ENCODE results near the gene MRPL54. TPM values are rescaled to one million over a fixed set of nuclear protein-coding genes. Genes with fewer than 3 reads are reported as not detected.

The MRPL54 gene
- total RNA-seq, 1 donor from 2014 or later = 34.4 TPM

DNA sequence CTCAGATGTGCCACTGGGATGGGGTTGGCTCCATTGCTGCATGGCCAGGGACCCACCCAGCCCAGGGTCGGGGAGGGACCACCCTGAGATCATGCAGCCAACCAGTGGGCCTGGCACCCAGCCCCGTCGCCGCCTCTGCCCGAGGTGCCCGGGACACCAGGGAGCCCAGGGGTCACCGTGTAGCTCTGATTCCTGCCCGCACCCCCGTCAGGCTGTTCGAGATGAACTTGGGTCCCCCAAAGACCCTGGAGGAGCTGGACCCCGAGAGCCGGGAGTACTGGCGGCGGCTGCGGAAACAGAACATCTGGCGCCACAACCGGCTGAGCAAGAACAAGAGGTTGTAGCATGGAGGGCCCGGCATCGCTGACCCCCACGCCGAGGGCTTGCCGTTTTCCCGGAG is 4.6 kb downstream of the MRPL54 start:
- H3K27me3 ChIP-seq (ENCODE audit: control insufficient read depth in 3 of 3, insufficient read depth in 3 of 3, low read length in 3 of 3) = peaks cover 6 to 13% (median 11%) of the 10 kb centered on the region in 3 donors
- no peak overlapping the region for H3K27ac ChIP-seq (ENCODE audit: low read depth, low read length)
- H3K9ac ChIP-seq (ENCODE audit: low read depth in 1 of 3, low read length in 3 of 3) = no peak overlapping the region
- peaks cover 0 to 12% (median 0%) of the 10 kb centered on the region in 3 donors for H3K4me1 ChIP-seq (ENCODE audit: control insufficient read depth in 3 of 3, insufficient read depth in 3 of 3, low read length in 3 of 3)
- peaks cover 20 to 22% (median 22%) of the 10 kb centered on the region in 3 donors for H3K36me3 ChIP-seq (ENCODE audit: control insufficient read depth in 3 of 3, insufficient read depth in 3 of 3, low read length in 3 of 3)
- H3K4me3 ChIP-seq (ENCODE audit: low read length in 3 of 3) = no peak overlapping the region
- no peaks in the 10 kb centered on the region for H3K9me3 ChIP-seq (ENCODE audit: control insufficient read depth in 3 of 3, low read length in 3 of 3)

DNA sequence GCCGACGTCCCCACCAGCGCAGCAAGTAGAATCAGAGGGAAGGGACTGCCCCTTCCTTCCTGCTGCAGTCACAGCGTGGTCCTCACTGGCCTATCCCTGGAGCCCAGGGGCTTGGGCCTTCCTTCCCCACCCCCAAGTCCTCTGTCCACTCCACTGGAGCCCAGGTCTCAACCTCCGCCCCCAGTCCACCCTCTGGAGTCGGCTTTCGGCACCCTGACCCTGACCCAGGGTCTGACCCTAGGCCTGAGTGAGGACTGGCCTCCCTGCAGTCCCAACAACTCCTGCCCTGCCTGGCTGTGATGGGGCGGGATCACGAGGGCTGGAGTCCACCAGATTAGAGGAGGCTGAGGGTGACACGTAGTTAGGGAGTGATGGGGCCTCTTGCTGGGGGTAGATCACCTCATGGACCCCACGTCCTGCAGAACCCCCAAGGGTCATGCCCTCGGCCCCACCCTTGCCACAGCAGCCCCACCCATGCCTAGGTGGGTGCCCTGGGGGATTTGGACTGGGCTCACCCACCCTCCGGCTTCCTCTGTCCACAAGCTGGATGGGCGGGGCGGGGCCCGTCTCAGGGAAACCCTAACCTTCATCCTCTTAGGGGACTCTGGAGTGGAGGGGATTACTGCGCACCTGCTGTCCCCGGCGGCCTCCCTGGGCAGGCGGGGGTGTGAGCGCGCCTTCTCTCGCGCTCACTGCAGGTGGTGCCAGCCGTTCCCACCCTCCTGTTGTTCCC is 5.7 kb downstream of the MRPL54 start:
- H3K4me1 ChIP-seq (ENCODE audit: control insufficient read depth in 3 of 3, insufficient read depth in 3 of 3, low read length in 3 of 3) = peaks cover 0 to 9% (median 0%) of the 10 kb centered on the region in 3 donors
- no peak overlapping the region for H3K9ac ChIP-seq (ENCODE audit: low read depth in 1 of 3, low read length in 3 of 3)
- H3K27ac ChIP-seq (ENCODE audit: low read depth, low read length) = no peak overlapping the region
- H3K4me3 ChIP-seq (ENCODE audit: low read length in 3 of 3) = no peak overlapping the region
- H3K36me3 ChIP-seq (ENCODE audit: control insufficient read depth in 3 of 3, insufficient read depth in 3 of 3, low read length in 3 of 3) = peaks cover 20 to 22% (median 22%) of the 10 kb centered on the region in 3 donors
- no peaks in the 10 kb centered on the region for H3K9me3 ChIP-seq (ENCODE audit: control insufficient read depth in 3 of 3, low read length in 3 of 3)
- peaks cover 6 to 13% (median 11%) of the 10 kb centered on the region in 3 donors for H3K27me3 ChIP-seq (ENCODE audit: control insufficient read depth in 3 of 3, insufficient read depth in 3 of 3, low read length in 3 of 3)

DNA sequence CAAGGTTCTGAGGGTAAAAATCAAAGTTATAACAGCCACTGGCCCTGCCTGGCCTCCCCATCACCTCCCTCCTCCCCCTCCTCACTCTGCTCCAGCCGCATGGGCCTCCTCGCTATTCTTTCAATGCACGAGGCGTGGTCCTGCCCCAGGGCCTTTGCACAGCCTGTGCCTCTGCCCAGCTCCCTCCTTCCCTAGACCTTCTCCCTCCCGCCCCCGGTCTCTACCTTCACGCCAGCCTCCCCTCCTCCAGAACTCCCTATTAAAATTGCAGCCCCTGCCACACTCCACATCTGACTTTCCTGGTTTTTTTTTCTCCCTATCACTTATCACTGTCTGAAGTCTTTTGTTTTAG is 6.2 kb downstream of the MRPL54 start:
- Histone ChIP-seq H3K9ac (ENCODE audit: low read depth in 1 of 3, low read length in 3 of 3) (no peak overlapping the region), H3K36me3 (ENCODE audit: control insufficient read depth in 3 of 3, insufficient read depth in 3 of 3, low read length in 3 of 3) (peaks cover 20 to 22% (median 22%) of the 10 kb centered on the region in 3 donors), H3K4me1 (ENCODE audit: control insufficient read depth in 3 of 3, insufficient read depth in 3 of 3, low read length in 3 of 3) (peaks cover 0 to 5% (median 0%) of the 10 kb centered on the region in 3 donors), H3K9me3 (ENCODE audit: control insufficient read depth in 3 of 3, low read length in 3 of 3) (no peaks in the 10 kb centered on the region), H3K4me3 (ENCODE audit: low read length in 3 of 3) (no peak overlapping the region), H3K27me3 (ENCODE audit: control insufficient read depth in 3 of 3, insufficient read depth in 3 of 3, low read length in 3 of 3) (peaks cover 6 to 13% (median 11%) of the 10 kb centered on the region in 3 donors), H3K27ac (ENCODE audit: low read depth, low read length) (no peak overlapping the region)

DNA sequence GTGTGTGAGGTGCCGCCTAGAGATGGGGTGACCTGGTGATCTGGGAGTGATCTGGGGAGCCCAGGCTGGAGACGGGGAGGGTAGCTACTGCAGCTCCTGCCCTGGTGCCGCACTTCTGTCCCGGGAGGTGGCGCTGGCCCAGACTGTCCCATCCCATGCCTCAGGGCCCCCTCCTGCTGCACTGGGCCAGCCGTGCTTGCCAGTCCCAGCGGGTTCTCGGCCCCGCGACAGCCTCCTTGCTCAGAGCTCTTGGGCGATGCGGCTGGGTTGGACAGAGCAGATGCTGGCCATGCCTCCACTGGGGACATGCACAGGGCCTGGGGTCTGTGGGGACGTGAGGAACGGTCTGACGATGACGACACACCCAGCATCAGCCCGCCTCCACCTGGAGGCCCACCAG is 7.0 kb downstream of the MRPL54 start:
- Histone ChIP-seq H3K27ac (ENCODE audit: low read depth, low read length) (no peak overlapping the region), H3K4me3 (ENCODE audit: low read length in 3 of 3) (no peak overlapping the region), H3K36me3 (ENCODE audit: control insufficient read depth in 3 of 3, insufficient read depth in 3 of 3, low read length in 3 of 3) (peaks cover 20 to 22% (median 22%) of the 10 kb centered on the region in 3 donors), H3K9me3 (ENCODE audit: control insufficient read depth in 3 of 3, low read length in 3 of 3) (no peaks in the 10 kb centered on the region), H3K4me1 (ENCODE audit: control insufficient read depth in 3 of 3, insufficient read depth in 3 of 3, low read length in 3 of 3) (peaks cover 0 to 5% (median 0%) of the 10 kb centered on the region in 3 donors), H3K27me3 (ENCODE audit: control insufficient read depth in 3 of 3, insufficient read depth in 3 of 3, low read length in 3 of 3) (peaks cover 6 to 13% (median 11%) of the 10 kb centered on the region in 3 donors), H3K9ac (ENCODE audit: low read depth in 1 of 3, low read length in 3 of 3) (no peak overlapping the region)

DNA sequence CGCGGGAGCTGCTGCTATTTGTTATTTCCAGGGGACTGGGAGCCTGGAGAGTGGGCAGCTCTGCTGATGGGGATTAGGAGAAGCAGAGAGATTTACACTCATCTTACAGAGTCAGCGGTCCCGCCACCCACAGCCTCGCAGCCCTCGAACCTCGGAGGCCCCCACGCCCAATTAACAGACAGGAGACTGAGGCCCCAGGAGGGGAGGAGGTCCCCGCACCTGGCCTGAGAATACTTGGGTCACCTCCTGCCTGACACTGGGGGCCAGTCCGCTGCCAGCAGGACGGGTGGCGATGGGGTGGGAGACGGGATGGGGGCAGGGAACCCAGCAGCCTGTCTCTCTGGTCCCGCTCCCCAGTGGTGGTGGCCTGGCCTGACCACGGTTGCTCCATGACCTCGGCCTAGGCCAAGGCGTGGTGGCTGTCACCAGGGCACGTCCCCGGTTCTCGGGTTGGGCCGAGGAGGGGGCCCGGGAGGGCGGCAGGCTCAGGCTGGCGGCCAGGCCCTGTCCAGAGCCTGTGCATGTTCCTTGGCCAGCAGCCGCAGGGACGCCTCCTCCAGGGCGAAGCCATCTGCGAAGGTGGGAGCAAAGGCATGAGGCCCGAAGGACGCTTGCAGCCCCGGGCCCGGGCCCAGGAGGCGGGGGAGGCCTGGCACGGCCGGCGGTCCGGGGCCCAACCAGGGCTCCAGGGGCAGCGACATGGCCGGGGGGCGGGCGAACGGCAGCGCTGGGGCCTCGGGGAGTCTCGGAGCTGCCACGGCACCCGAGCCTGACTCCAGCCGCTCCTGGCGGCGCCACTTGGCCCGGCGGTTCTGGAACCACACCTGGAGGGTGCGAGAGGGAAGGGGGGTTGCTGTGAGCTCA is 7.9 kb downstream of the MRPL54 start:
- H3K9me3 ChIP-seq (ENCODE audit: control insufficient read depth in 3 of 3, low read length in 3 of 3) = no peaks in the 10 kb centered on the region
- peaks cover 6 to 13% (median 11%) of the 10 kb centered on the region in 3 donors for H3K27me3 ChIP-seq (ENCODE audit: control insufficient read depth in 3 of 3, insufficient read depth in 3 of 3, low read length in 3 of 3)
- H3K4me3 ChIP-seq (ENCODE audit: low read length in 3 of 3) = no peak overlapping the region
- H3K27ac ChIP-seq (ENCODE audit: low read depth, low read length) = no peak overlapping the region
- H3K4me1 ChIP-seq (ENCODE audit: control insufficient read depth in 3 of 3, insufficient read depth in 3 of 3, low read length in 3 of 3) = peaks cover 0 to 5% (median 0%) of the 10 kb centered on the region in 3 donors
- H3K36me3 ChIP-seq (ENCODE audit: control insufficient read depth in 3 of 3, insufficient read depth in 3 of 3, low read length in 3 of 3) = peaks cover 17 to 18% (median 18%) of the 10 kb centered on the region in 3 donors
- no peak overlapping the region for H3K9ac ChIP-seq (ENCODE audit: low read depth in 1 of 3, low read length in 3 of 3)

DNA sequence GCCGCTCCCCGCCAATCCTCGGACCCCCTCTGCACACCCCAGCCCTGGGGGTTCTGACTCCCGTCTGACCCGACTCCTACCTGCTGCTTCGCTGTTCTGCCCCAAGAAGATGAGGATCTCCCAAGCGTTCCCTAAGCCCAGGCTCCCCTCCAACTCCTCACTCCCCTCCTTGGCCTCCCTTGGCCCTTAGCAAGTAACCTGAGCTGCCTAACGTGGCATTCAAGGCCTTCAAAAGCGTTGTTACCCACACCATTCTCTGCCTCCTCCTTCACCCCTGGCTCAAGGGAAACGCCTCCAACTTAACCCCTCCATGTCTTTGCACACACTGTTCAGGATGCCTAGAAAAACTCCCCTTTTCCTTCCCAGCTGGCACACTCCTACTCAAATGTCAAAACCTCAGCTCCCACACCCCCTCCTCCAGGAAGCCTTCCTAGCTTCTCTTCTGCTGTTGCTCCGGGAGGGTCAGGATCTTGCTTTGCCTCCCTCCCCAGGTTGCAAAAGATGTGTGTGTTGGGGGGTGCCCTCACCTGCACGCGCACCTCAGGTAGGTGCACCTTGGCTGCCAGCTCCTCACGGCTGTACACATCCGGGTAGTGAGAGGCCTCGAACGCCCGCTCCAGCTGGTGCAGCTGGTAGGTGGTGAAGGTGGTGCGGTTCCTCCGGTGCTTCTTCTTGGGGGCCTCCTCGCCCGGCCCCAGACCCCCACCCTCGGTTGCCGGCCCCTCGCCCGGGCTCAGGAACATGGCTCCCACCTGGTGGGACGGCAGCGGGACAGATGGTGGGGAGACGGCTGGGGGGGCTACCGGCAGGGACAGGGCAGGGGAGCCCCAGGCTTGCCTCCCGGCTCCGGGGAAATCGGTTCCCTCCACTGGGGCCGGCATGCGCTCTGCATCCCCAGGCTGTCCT is 8.8 kb downstream of the MRPL54 start:
- Histone ChIP-seq H3K27ac (ENCODE audit: low read depth, low read length) (no peak overlapping the region), H3K4me1 (ENCODE audit: control insufficient read depth in 3 of 3, insufficient read depth in 3 of 3, low read length in 3 of 3) (peaks cover 0 to 5% (median 0%) of the 10 kb centered on the region in 3 donors), H3K9me3 (ENCODE audit: control insufficient read depth in 3 of 3, low read length in 3 of 3) (no peaks in the 10 kb centered on the region), H3K4me3 (ENCODE audit: low read length in 3 of 3) (no peak overlapping the region), H3K27me3 (ENCODE audit: control insufficient read depth in 3 of 3, insufficient read depth in 3 of 3, low read length in 3 of 3) (peaks cover 6 to 13% (median 11%) of the 10 kb centered on the region in 3 donors), H3K9ac (ENCODE audit: low read depth in 1 of 3, low read length in 3 of 3) (no peak overlapping the region), H3K36me3 (ENCODE audit: control insufficient read depth in 3 of 3, insufficient read depth in 3 of 3, low read length in 3 of 3) (peaks cover 16 to 17% (median 16%) of the 10 kb centered on the region in 3 donors)

DNA sequence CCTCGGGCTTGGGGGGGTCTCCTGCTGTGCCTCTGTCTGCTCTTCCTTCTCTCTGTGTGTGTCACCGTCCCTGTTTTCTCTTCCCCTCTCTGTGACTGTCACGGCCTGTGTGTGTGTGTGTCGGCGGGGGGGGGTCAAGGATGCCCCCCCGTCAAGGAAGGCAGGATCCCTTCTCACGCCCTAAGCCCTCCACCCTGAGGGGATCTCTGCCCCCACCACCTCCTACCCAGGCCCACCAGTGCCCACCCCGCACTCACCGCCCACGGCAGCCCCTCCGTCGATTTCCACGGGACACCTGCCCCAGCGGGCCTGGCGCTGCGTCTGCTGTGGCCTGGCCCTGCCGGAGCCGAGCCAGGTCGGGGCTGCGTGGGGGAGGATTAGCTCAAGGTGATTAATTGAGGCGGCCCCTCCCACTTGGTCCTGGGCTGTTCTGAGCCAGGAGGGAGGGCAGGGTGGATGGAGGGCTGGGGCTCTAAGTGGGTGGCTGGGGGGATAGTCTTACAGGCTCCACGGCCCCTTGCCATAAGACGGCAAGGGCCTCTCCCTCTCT is 9.5 kb downstream of the MRPL54 start, which contains the start of gene RAX2:
RAX2 (minus strand) TSS at position 323 of the 550 bp plus-strand sequence. CDS start 486 bp downstream, outside the sequence.
- Histone ChIP-seq H3K9ac (ENCODE audit: low read depth in 1 of 3, low read length in 3 of 3) (no peak within 1 kb of the TSS), H3K27ac (ENCODE audit: low read depth, low read length) (no peak within 1 kb of the TSS), H3K9me3 (ENCODE audit: control insufficient read depth in 3 of 3, low read length in 3 of 3) (no peaks in the 10 kb centered on the region), H3K4me3 (ENCODE audit: low read length in 3 of 3) (no peak within 1 kb of the TSS), H3K4me1 (ENCODE audit: control insufficient read depth in 3 of 3, insufficient read depth in 3 of 3, low read length in 3 of 3) (no peaks in the 10 kb centered on the region), H3K36me3 (ENCODE audit: control insufficient read depth in 3 of 3, insufficient read depth in 3 of 3, low read length in 3 of 3) (peaks cover 9 to 10% (median 9%) of the 10 kb centered on the region in 3 donors), H3K27me3 (ENCODE audit: control insufficient read depth in 3 of 3, insufficient read depth in 3 of 3, low read length in 3 of 3) (peaks cover 6 to 13% (median 11%) of the 10 kb centered on the region in 3 donors)

DNA sequence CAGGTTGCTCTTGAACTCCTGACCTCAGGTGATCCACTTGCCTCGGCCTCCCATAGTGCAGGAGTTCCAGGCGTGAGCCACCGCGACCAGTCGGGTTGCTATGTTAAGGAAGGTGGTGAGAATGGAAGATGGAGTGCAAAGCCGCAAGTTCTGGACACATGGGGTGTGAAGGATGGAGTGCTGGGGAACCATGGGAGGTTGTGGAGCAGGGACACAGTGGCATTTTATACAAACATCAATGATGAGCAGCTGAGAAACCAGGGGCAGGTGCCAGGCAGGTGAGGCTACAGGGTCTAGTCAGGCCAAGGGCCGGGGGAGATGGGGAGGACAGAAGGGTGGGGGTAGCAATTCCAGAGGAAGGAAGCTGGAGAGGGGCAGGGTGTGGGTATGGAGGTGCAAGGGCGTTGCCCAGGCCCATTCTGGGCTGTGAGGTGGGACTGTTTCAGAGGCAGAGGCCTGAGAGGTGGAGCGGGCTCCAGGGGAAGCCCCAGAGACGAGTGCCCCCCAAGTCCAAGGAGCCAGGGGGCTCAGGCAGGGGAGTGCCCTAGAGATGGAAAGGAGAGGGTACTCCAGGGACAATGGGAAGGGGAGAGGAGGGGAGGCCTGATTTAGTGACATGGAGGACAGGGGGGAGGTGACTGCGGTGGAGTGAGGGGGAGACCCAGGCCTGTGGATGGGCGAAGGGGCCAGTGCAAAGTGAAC is 11.5 kb downstream of the MRPL54 start:
- Histone ChIP-seq H3K4me3 (ENCODE audit: low read length in 3 of 3) (no peak overlapping the region), H3K36me3 (ENCODE audit: control insufficient read depth in 3 of 3, insufficient read depth in 3 of 3, low read length in 3 of 3) (peaks cover 0 to 2% (median 2%) of the 10 kb centered on the region in 3 donors), H3K27ac (ENCODE audit: low read depth, low read length) (no peak overlapping the region), H3K4me1 (ENCODE audit: control insufficient read depth in 3 of 3, insufficient read depth in 3 of 3, low read length in 3 of 3) (no peaks in the 10 kb centered on the region), H3K27me3 (ENCODE audit: control insufficient read depth in 3 of 3, insufficient read depth in 3 of 3, low read length in 3 of 3) (peaks cover 6 to 16% (median 11%) of the 10 kb centered on the region in 3 donors), H3K9me3 (ENCODE audit: control insufficient read depth in 3 of 3, low read length in 3 of 3) (no peaks in the 10 kb centered on the region), H3K9ac (ENCODE audit: low read depth in 1 of 3, low read length in 3 of 3) (no peak overlapping the region)
